Measurements from ENCODE around the gene PRXL2A.
"Not testable (repeated sequence)": the region's sequence is repeated elsewhere in the genome, so short reads cannot be mapped to it uniquely, and the experiment has no call there.

PRXL2A gene

GRCh38 chr10:80462299-80462980, 54.1 kb downstream of the PRXL2A start:
- DNase-seq = no peak

DNA sequence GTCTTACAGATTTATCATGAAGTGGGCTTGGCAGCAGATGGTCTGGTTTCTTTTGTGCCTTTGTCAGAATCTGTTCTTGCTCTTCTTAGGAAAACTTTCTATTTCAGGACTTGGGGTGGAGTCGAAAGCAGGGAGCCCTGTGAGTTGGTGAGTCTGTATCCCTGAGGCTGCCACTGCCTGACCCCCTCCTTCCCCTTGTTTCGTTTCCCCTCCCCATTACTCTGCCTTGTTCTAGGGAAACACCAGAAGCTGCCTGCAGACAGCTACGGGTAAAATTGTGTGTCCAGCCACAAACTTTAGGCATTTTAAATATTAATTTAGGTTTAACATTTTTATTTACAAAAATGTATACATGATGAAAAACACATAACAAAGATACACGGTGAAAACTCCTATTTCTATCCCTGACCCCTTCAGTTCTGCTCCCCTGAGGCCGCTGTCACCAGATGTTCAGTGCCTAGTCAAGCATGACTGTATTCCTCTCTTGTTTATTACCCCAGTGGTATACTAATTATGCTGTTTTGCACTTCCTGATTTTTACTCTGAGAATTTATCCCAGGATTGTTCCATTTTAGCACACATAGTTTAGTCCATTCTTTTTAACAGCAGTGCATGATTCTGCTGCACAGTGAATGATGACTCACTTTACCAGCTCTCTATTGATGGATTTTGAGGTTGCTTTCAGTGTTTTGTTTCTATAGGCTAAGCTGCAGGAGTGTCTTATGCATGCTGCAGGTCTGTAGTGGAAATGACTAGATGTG, 54.8 kb downstream of the PRXL2A start:
- DNase-seq = no peak

DNA sequence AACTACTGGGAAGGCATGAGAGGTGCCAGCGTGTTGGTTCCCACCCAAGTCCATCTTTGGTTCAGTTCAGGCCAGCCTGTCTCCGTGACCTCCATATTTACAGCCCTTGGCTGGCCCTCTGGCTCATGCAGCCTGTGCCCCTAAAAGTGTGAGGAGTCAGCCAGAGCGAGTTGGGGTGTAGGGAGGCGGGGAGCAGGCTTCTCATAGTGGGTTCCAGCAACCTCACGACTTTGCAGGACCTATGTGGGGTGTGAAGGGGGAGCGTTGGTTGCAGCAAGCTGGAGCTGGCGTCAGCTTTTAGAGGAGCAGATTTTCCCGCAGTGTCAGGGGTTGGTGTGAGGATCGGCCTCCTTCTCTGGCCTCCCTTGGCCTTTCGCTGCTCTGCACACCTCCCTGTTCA, 55.5 kb downstream of the PRXL2A start:
- DNase-seq = no peak

- DNase-seq = peak; percentile 95
These were observed 56.5 kb downstream of the PRXL2A start for GRCh38 chr10:80464557-80465450.

DNA sequence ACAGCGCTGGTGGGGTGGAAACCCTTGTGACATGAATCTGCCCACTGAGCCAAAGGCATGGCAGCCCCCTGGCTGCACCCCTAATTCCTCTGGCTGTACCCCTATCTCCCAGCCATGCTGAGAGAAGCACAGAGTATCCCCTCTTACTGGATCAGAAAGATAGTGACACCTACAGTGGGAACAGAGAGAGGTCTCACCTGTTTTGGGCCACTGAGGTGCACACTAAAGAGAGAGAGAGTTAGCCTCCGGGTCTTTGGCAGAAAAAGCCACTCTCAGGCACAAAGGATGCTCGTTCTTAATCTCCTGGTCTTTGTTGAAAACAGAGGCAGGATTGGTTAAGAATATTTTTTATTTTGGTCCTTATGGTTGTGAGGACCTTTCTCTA, 57.1 kb downstream of the PRXL2A start:
- no peak for DNase-seq

DNA sequence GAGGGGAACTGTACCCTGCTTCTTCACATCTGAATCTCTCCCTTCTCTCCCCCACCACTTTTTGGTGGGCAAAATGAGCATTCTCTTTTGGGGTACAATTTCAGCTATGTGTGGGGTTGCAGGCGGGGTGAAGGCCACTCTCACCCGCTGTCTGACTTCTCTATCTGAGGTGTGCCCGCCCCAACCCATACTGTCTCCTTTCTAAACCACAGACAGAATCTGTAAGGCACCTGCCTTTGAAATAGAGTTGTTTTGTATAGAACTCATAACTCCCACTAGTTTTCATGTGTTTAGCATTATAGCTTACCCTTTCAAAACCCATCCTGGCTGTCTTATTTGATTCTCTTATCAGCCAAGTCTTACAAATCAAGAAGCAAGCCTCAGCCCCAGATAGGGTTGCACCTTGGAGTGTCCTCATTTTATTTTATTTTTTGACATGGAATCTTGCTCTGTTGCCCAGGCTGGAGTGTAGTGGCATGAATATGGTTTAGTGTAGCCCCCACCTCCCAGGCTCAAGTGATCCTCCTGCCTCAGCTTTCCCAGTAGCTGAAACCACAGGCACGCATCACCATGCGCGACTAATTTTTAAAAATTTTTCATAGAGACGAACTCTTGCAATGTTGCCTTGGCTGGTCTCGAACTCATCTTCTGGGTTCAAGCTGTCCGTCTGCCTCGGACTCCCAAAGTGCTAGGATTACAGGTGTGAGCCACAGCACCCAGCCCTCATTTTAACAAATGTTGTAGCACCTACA, 57.7 kb downstream of the PRXL2A start:
- DNase-seq = no peak

DNA sequence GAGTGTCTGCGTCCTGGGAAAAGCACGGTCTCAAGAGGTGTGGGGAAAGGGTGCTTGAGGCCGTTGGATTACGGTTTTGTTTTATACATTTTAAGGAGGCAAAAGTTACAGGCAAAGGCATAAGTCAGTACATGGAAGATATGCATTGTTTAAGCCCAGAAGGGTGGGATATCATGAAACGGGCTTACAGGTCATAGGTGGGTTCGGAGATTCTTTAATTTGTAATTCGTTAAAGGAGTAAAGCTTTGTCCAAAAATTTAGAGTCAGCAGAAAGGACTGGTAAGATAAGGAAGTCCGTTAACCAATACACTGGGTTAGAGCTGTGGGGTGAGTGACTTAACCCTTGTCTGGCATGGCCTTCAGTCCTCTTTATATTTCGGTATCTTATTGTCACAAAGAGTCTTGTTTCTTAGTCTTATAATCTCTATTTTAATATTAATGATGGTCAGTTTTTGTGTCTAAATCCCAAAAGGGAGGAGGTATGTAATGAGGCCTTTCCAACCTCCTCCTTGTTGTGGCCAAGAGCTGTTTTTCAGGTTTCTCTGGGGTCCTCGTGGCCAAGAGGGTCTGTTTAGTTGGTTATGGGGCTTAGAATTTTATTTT, 58.5 kb downstream of the PRXL2A start:
- DNase-seq = no peak

DNA sequence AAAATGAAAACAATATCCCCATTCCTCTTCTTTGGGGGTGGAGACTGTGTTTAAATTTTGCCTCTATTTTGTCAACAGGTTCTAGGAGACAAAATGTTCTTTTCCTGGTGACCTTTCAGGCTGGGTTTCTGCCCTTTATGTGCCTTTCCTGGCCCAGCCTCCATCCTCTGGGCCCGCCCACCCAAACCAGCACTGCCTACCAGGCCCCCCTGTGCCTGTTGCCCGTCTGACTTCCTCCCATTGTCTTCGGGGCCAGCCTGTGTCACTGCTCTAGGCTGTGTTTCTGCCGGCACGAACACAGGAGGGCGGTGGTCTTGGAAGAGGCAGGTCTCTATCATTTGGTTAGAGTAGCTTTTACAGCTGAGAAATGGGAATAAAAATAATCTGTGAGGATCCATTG, 59.7 kb downstream of the PRXL2A start:
- DNase-seq = peak; percentile 91

DNA sequence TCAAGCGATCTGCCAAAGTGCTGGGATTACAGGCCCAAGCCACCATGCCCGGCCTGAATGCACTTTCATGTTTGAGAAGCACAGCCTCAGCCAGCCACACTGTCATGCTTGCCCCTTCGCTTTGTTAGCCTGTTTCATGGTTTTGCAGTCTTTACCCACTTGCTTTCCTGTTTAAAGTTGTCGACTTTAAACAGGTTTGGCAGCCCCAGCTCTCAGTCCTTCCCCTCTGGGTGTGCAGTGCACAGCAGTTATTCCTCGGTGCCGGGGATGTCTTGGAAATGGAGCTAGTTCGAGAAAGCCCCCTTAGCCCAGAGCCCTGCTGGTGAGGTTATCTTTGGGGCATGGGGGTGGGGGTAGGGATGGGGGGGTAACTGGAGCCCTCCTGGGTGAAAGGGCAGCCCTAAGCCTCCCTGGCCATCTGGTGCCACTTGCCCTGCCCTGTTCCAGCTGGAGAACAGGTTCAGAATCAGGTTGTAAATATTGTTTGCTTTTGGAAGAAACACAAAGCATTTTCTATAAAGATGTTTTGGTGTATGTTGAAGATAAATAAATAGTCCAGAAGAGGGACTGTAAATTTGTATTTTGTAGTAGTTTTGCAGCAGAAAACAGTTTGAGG, 60.6 kb downstream of the PRXL2A start:
- DNase-seq = no peak

DNA sequence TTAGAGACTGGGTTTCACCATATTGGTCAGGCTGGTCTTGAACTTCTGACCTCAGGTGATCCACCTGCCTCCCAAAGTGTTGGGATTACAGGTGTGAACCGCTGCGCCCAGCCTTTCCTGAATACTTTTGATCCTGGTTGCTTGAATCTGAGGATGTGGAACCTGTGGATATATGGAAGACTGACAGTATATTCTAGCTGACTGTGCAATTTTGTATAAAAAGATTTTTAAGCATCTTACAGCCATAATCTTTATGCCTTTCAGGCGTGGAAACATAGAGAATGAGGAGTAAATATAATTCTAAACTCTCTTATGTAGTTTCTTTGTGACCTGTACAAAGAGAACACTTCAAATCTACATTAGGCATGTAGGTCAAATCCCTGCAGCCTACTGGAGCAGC, 61.9 kb downstream of the PRXL2A start:
- DNase-seq = no peak

DNA sequence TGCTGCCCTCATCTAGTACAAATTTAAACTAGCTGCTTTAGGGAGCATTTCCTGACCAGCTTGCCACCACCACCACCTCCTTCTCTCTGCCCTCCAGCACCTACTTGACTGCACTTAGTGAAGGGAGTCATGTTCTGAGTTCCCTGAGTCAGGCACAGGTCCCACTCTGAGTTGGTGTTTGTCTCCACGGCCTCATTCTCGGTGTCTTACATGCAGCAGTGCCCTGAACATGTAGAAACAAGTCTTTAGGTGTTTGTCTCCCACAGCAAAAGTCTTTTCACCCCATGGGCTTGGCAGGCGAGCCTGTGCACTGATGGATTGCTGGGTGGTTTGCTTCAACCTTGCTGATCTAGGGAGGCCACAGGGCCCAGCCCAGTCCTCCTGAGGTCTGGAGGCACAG, 62.6 kb downstream of the PRXL2A start:
- DNase-seq = no peak

- DNase-seq = no peak
These were observed 63.4 kb downstream of the PRXL2A start for GRCh38 chr10:80471715-80472233.

GRCh38 chr10:80472234-80473095, 64.1 kb downstream of the PRXL2A start:
- no peak for DNase-seq

DNA sequence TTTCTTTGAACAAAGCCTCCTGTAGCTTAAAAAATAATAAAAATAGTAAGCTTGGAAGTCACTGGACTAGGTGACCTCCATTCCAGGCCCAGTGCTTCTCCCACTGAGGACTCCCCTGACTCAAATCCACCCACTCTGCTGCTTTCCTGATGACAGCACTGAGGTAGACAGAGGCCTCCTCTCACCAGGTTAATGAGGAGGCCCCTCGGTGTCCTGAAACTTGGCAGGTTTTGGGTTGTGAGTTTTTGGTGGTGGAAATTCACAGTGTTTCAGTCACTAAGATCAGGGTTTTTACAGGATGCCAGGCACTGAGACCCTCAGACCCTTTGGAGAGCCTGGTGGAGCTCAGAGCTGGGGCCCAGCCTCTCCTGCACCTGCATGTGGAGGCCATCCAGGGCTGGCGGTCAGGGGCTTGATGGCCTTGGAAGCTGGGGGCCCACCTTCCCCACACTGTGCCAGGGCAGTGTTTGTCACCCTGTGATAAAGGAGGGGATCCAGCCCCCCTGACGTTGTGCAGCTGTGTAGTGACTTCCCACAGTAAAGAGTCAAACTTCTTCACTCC, 64.8 kb downstream of the PRXL2A start:
- DNase-seq = no peak

DNA sequence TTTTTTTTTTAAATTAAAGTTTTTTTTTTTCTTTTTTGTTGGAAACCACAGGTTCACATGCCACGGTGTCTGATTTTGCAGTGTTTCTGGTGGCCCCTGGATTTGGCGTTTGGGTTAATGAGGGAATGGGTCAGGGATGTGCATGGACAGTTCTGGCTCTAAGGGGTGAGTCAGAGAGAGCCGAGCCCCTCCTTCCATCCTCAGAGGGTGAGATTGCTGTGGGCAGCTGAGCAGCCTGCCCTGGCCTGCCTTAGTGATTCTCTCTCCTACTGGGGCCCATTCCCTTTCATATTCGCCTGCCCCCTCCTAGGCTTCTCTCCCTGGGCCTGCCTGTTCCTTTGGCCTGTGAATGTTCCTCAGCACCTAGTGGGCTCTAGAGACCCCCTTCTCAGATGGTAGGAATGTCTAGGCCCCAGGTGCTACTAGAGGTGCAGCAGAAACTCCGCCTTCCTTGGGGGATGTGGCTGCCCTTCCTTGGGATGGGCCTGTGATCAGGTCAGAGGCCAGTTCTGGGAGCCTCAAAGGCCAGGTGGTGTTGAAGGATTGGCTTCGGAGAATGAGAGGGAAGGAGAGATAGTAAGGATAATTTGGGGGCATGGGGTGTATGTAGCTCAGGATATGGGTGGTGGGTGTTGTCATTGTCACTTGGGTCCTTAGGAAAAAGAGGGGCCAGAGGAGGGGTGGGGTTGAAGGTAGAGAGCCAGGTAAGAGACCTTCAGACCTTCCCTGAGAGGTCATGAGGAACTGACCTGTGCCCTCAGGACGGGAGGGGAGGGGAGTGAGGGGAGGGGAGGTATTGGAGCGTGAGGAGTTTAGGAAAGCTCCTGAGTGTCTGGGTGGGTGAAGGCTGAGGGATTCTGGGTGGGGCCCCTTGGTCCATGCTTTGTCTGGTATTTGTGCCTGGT, 65.6 kb downstream of the PRXL2A start:
- peak; percentile 74 for DNase-seq

DNA sequence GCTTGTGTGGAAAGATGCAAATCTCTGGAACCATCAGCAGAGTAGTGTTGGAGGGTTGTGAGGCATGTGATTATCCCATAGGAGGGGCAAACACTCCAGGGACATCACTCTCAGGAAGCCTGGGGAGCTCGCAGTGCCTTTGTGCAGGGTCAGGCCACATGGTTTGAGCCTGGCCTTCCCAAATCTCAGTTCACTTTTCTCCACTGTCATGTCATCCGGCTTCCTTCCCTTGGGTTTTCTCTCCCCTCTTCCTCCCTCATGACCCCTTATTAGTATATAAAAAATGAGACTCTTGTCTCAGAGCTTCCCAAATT, 66.2 kb downstream of the PRXL2A start:
- DNase-seq = no peak

- DNase-seq = no peak
These were observed 66.6 kb downstream of the PRXL2A start for GRCh38 chr10:80474941-80475340.

DNA sequence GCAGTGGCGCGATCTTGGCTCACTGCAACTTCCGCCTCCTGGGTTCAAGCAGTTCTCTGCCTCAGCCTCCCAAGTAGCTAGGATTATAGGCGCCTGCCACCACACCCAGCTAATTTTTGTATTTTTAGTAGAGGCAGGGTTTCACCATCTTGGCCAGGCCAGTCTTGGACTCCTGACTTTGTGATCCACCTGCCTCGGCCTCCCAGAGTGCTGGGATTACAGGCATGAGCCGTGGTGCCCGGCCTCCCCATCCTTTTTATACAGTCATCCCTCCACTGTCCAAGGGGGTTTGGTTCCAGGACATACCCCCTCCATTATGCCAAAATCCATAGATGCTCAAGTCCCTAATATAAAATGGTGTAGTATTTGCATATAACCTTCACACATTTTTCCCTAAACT, 67.3 kb downstream of the PRXL2A start:
- DNase-seq = not testable (repeated sequence)

DNA sequence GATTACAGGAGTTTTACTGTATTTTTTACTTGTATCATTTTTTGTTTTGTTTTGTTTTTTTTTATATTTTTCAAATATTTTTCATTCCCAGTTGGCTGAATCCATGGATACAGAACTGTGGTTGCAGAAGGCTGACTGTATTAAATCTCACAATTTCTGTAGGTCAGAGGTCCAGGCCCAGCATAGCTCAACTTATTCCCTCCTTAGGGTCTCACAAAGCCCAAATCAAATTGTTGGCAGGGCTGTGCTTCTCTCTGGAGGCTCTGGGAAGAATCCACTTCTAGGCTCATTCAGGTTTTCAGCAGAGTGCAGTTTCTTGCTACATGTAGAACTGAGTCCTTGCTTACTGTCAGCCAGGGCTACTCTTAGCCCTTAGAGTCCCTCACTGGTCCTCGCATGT, 68.3 kb downstream of the PRXL2A start:
- DNase-seq = no peak

Data from islet precursor cell (in vitro differentiated cells).